ENCODE results near the gene CHST3. TPM values are rescaled to one million over a fixed set of nuclear protein-coding genes. Genes with fewer than 3 reads are reported as not detected.

Gene CHST3
- total and polyA plus RNA-seq, 8 donors: 10.3 to 20.1 (median 11.6) TPM

GRCh38 chr10:72061491-72061890 lies 97.3 kb downstream of the CHST3 start:
- Histone ChIP-seq H3K36me3 (peaks cover 0 to 4% of the 10 kb centered on the region in 2 donors), H3K4me3 (no peak overlapping the region), H3K4me1 (no peaks in the 10 kb centered on the region), H3K9me3 (no peaks in the 10 kb centered on the region), H3K27me3 (no peaks in the 10 kb centered on the region), H3K27ac (no peak overlapping the region)
- intact Hi-C loops (cut with DNase I): no loop called here
- DNase-seq (no peak), ATAC-seq (no peak)
- TF ChIP-seq CTCF (IDR thresholded peaks at IDR 0.05): no peak

GRCh38 chr10:72061930-72062329 lies 97.7 kb downstream of the CHST3 start:
- ATAC-seq: no peak
- H3K27ac ChIP-seq: no peak overlapping the region

GRCh38 chr10:72062382-72062781 lies 98.2 kb downstream of the CHST3 start:
- intact Hi-C loops (cut with DNase I): no loop called here

More at GRCh38 chr10:72061930-72062329, 97.7 kb downstream of the CHST3 start:
- no peak overlapping the region for H3K4me3 ChIP-seq
- H3K4me1 ChIP-seq: no peaks in the 10 kb centered on the region
- no peak for TF ChIP-seq CTCF (IDR thresholded peaks at IDR 0.05)
- no peaks in the 10 kb centered on the region for H3K27me3 ChIP-seq
- DNase-seq: no peak
- H3K36me3 ChIP-seq: peaks cover 0 to 4% of the 10 kb centered on the region in 2 donors
- intact Hi-C loops (cut with DNase I): no loop called here
- no peaks in the 10 kb centered on the region for H3K9me3 ChIP-seq

More at GRCh38 chr10:72062382-72062781, 98.2 kb downstream of the CHST3 start:
- no peaks in the 10 kb centered on the region for H3K27me3 ChIP-seq
- DNase-seq: no peak
- no peak for TF ChIP-seq CTCF (IDR thresholded peaks at IDR 0.05)
- no peaks in the 10 kb centered on the region for H3K4me1 ChIP-seq
- no peak for ATAC-seq
- peaks cover 0 to 4% of the 10 kb centered on the region in 2 donors for H3K36me3 ChIP-seq
- H3K4me3 ChIP-seq: no peak overlapping the region
- H3K9me3 ChIP-seq: no peaks in the 10 kb centered on the region
- H3K27ac ChIP-seq: no peak overlapping the region

Other genes with a start within 250 kb of the CHST3 start
- gene C10orf105, start 244.6 kb upstream of the CHST3 start, total RNA-seq: 1 to 10 TPM in 1 of 2 donors, under 1 TPM in 1; 0.17 to 1.0 TPM
- gene C10orf105, start 244.6 kb upstream of the CHST3 start, polyA plus RNA-seq (ENCODE audit: insufficient read length in 6 of 6): under 1 TPM; 0.28 to 0.71 (median 0.57) TPM
- 100 to 1,000 TPM in 1 of 2 donors, 10 to 100 TPM in 1; 46.7 to 133 TPM for gene VSIR, start 190.9 kb upstream of the CHST3 start, total RNA-seq
- gene VSIR, start 190.9 kb upstream of the CHST3 start, polyA plus RNA-seq (ENCODE audit: insufficient read length in 6 of 6): 10 to 100 TPM; 29.9 to 43.0 (median 33.2) TPM
- 1,000 to 10,000 TPM; 1,484 to 1,668 TPM for gene PSAP, start 113.1 kb upstream of the CHST3 start, total RNA-seq
- 100 to 1,000 TPM; 539 to 598 (median 564) TPM for gene PSAP, start 113.1 kb upstream of the CHST3 start, polyA plus RNA-seq (ENCODE audit: insufficient read length in 6 of 6)
- gene SPOCK2, start 124.2 kb downstream of the CHST3 start, total RNA-seq: 100 to 1,000 TPM in 1 of 2 donors, 10 to 100 TPM in 1; 69.7 to 107 TPM
- 1 to 10 TPM; 4.5 to 9.9 (median 7.4) TPM for gene SPOCK2, start 124.2 kb downstream of the CHST3 start, polyA plus RNA-seq (ENCODE audit: insufficient read length in 6 of 6)

All from left lung (tissue), 10 donors.